T-helper 2 cell (primary cell): ENCODE results near the gene TRIM14.
"Not testable (repeated sequence)": the region's sequence is repeated elsewhere in the genome, so short reads cannot be mapped to it uniquely, and the experiment has no call there.

Source experiments
- DNase-seq, 5 experiments: peaks; one replicate each; pipeline versions ENCODE4 v3.0.0 to v3.0.0-alpha.2; 2012 to 2022

TRIM14 gene

GRCh38 chr9:98140503-98140902 is 21.5 kb upstream of the TRIM14 start:
- no peak for DNase-seq

- DNase-seq: no peak
These were observed 17.5 kb upstream of the TRIM14 start for GRCh38 chr9:98136489-98136888.

GRCh38 chr9:98135938-98136337 is 16.9 kb upstream of the TRIM14 start:
- no peak for DNase-seq

- no peak for DNase-seq
These were observed 16.5 kb upstream of the TRIM14 start for GRCh38 chr9:98135558-98135934.

GRCh38 chr9:98134702-98135557 is 15.9 kb upstream of the TRIM14 start:
- DNase-seq: no peak

GRCh38 chr9:98132806-98133631 is 14.0 kb upstream of the TRIM14 start:
- DNase-seq: no peak

- no peak for DNase-seq
These were observed 13.1 kb upstream of the TRIM14 start for GRCh38 chr9:98132158-98132557.

GRCh38 chr9:98130576-98131228 is 11.7 kb upstream of the TRIM14 start:
- no peak for DNase-seq

- not testable (repeated sequence) for DNase-seq
These were observed 11.0 kb upstream of the TRIM14 start for GRCh38 chr9:98130060-98130459.

- DNase-seq: no peak
These were observed 10.4 kb upstream of the TRIM14 start for GRCh38 chr9:98129451-98129881.

GRCh38 chr9:98128316-98128715 is 9.3 kb upstream of the TRIM14 start:
- DNase-seq: no peak

- DNase-seq: no peak
These were observed 8.2 kb upstream of the TRIM14 start for GRCh38 chr9:98127226-98127625.

GRCh38 chr9:98124637-98125426 is 5.8 kb upstream of the TRIM14 start:
- no peak for DNase-seq

- not testable (repeated sequence) for DNase-seq
These were observed 5.1 kb upstream of the TRIM14 start for GRCh38 chr9:98124091-98124490.

GRCh38 chr9:98121058-98121457 is 2.0 kb upstream of the TRIM14 start:
- no peak for DNase-seq

- DNase-seq: no peak
These were observed 1.5 kb upstream of the TRIM14 start for GRCh38 chr9:98120476-98120875.

GRCh38 chr9:98117984-98118639 is 910 bp downstream of the TRIM14 start:
- peak in 3 of 5 experiments; percentile 30 to 87 (median 42) for DNase-seq

GRCh38 chr9:98117097-98117496 is 1.9 kb downstream of the TRIM14 start:
- not testable (repeated sequence) for DNase-seq

GRCh38 chr9:98109052-98109451 is 10.0 kb downstream of the TRIM14 start:
- DNase-seq: peak in 1 of 5 experiments; percentile 56

GRCh38 chr9:98108531-98109031 is 10.4 kb downstream of the TRIM14 start:
- DNase-seq: peak in 2 of 5 experiments; percentile 72 to 84

GRCh38 chr9:98107926-98108325 is 11.1 kb downstream of the TRIM14 start:
- peak in 1 of 5 experiments; percentile 32 for DNase-seq

- no peak for DNase-seq
These were observed 14.0 kb downstream of the TRIM14 start for GRCh38 chr9:98105006-98105405.
